ENCODE measurements around the gene LPIN1. TPM values are rescaled to one million over a fixed set of nuclear protein-coding genes. Genes with fewer than 3 reads are reported as not detected.

Gene LPIN1
- total RNA-seq, 1 experiment from 2014 or later: 4.4 TPM

GRCh38 chr2:11796190-11797171, 50.0 kb downstream of the LPIN1 start:
- Histone ChIP-seq H2BK12ac (ENCODE audit: insufficient read length, low read depth, low read length) (no peak overlapping the region), H4K20me1 (ENCODE audit: control insufficient read depth, insufficient read depth, insufficient read length) (no peaks in the 10 kb centered on the region), H3K14ac (ENCODE audit: insufficient read depth, low read length) (no peak overlapping the region), H3K4me2 (ENCODE audit: insufficient read depth, insufficient read length, low read length) (no peak overlapping the region), H3K9me3 (ENCODE audit: control insufficient read depth, low read depth, low read length) (no peaks in the 10 kb centered on the region), H3K79me2 (ENCODE audit: insufficient read depth, low read length) (no peaks in the 10 kb centered on the region), H3K56ac (ENCODE audit: insufficient read length, low read depth, low read length) (no peak overlapping the region), H4K8ac (replicated peaks; ENCODE audit: insufficient read length, low read depth, low read length) (no peak overlapping the region), H3K4ac (ENCODE audit: low read depth, low read length) (no peak overlapping the region), H4K5ac (ENCODE audit: insufficient read length, low read depth, low read length) (no peak overlapping the region), H2AFZ (ENCODE audit: low read length) (no peak overlapping the region), H3T11ph (ENCODE audit: low read length) (no peak overlapping the region), H2BK15ac (ENCODE audit: low read depth, low read length) (no peak overlapping the region), H3K79me1 (ENCODE audit: insufficient read depth, low read depth, low read length, poor library complexity, severe bottlenecking) (no peaks in the 10 kb centered on the region), H3K23ac (ENCODE audit: insufficient read length, low read depth, low read length) (no peak overlapping the region), H3K27me3 (ENCODE audit: insufficient read depth, low read length) (no peaks in the 10 kb centered on the region), H3K4me1 (ENCODE audit: insufficient read depth, low read length) (no peaks in the 10 kb centered on the region), H3K23me2 (ENCODE audit: insufficient read length, low read depth, low read length, poor library complexity, severe bottlenecking) (no peaks in the 10 kb centered on the region), H2BK5ac (ENCODE audit: insufficient read length, low read length) (no peak overlapping the region), H3K27ac (ENCODE audit: insufficient read length, low read depth, low read length) (no peak overlapping the region), H2AK5ac (ENCODE audit: insufficient read length, low read length) (no peak overlapping the region), H3K18ac (ENCODE audit: insufficient read length, low read depth, low read length) (no peak overlapping the region), H2BK20ac (ENCODE audit: low read depth, low read length, poor library complexity, severe bottlenecking) (no peak overlapping the region), H4K91ac (ENCODE audit: insufficient read length, low read depth, low read length) (no peak overlapping the region), H3K9ac (ENCODE audit: extremely low read depth, insufficient read length, low read length) (no peak overlapping the region), H2BK120ac (ENCODE audit: low read depth, low read length, poor library complexity, severe bottlenecking) (no peak overlapping the region)
- TF ChIP-seq CTCF (conservative IDR thresholded peaks at IDR 0.05): no peak
- H3K27me3 Mint-ChIP-seq (ENCODE audit: low read depth): no peaks in the 10 kb centered on the region
- DNase-seq: no peak
- peak overlapping the region in 1 of 3 experiments; percentile 62; a peak in 1 of 7 replicates for H3K27ac Mint-ChIP-seq
- peaks cover 9 to 36% (median 25%) of the 10 kb centered on the region in 3 experiments; a peak in 6 of 7 replicates for H3K36me3 Mint-ChIP-seq (ENCODE audit: insufficient read depth in 1 of 3, low read depth in 3 of 3)
- H3K4me3 Mint-ChIP-seq: no peak overlapping the region
- no peaks in the 10 kb centered on the region for H3K4me1 Mint-ChIP-seq
- WGBS (ENCODE audit: extremely low coverage, insufficient read length, low lambda C conversion rate): no CpG with 5 or more reads among the region's 18 CpGs
- no peaks in the 10 kb centered on the region for H3K9me3 Mint-ChIP-seq

Measured in H9 (cell line).